HepG2 (cell line): Measurements from ENCODE around the gene CYLD. TPM values are rescaled to one million over a fixed set of nuclear protein-coding genes. Genes with fewer than 3 reads are reported as not detected.

ENCODE experiments used
- AGO2 ChIP-seq: fragments of 200-400 bp; formaldehyde crosslinking; optimal IDR thresholded peaks from 2 replicates; pipeline ENCODE3; 2017; ENCODE audit warnings: mild to moderate bottlenecking, low read depth, low read length, moderate library complexity
- BHLHE40 ChIP-seq: IDR thresholded peaks from 2 replicates; pipeline ENCODE4 v1.6.1; 2011; ENCODE audit warnings: low read length, improper control_type of control experiment
- DR1 ChIP-seq: sonication (generic); formaldehyde crosslinking; IDR thresholded peaks from 2 replicates; pipeline ENCODE4 v1.8.0; 2021; ENCODE audit warnings: mild to moderate bottlenecking, missing genetic modification reagents, inconsistent platforms
- ETV6 ChIP-seq: sonication (generic); formaldehyde crosslinking; conservative IDR thresholded peaks from 2 replicates; pipeline ENCODE4 v1.4.0; 2020; ENCODE audit warnings: missing genetic modification reagents
- HDAC2 ChIP-seq: sonication (generic); formaldehyde crosslinking; IDR thresholded peaks from 2 replicates; pipeline ENCODE4 v1.4.0; 2020; ENCODE audit warnings: missing genetic modification reagents
- HNRNPUL1 ChIP-seq: fragments of 200-400 bp; formaldehyde crosslinking; IDR thresholded peaks from 2 replicates; pipeline ENCODE4 v1.6.1; 2017; ENCODE audit warnings: low read depth, mild to moderate bottlenecking, low read length, moderate library complexity
- KDM5A ChIP-seq: fragments of 200-600 bp; sonication (generic); IDR thresholded peaks from 2 replicates; pipeline ENCODE4 v1.7.0; 2018; ENCODE audit warnings: antibody characterized with exemption, mild to moderate bottlenecking, low read length, borderline replicate concordance
- NCOA1 ChIP-seq: sonication (generic); formaldehyde crosslinking; IDR thresholded peaks from 2 replicates; pipeline ENCODE4 v1.9.0; 2021; ENCODE audit warnings: missing genetic modification reagents
- NFKB2 ChIP-seq: sonication (generic); formaldehyde crosslinking; IDR thresholded peaks from 2 replicates; pipeline ENCODE4 v1.4.0; 2020; ENCODE audit warnings: missing genetic modification reagents, borderline replicate concordance
- NR2C2 ChIP-seq: sonication (generic); formaldehyde crosslinking; IDR thresholded peaks from 2 replicates; pipeline ENCODE4 v1.4.0; 2020; ENCODE audit warnings: missing genetic modification reagents, mild to moderate bottlenecking, moderate library complexity, borderline replicate concordance
- PHF8 ChIP-seq: sonication (generic); formaldehyde crosslinking; IDR thresholded peaks from 2 replicates; pipeline ENCODE4 v1.5.0; 2020; ENCODE audit warnings: missing genetic modification reagents
- RFXANK ChIP-seq: IDR thresholded peaks from 2 replicates; pipeline ENCODE4 v1.6.1; 2016
- SMC3 ChIP-seq: IDR thresholded peaks from 2 replicates; pipeline ENCODE4 v1.6.1; 2011; ENCODE audit warnings: low read length, improper control_type of control experiment
- STAT5B ChIP-seq: sonication (generic); formaldehyde crosslinking; IDR thresholded peaks from 2 replicates; pipeline ENCODE4 v1.4.0; 2020; ENCODE audit warnings: missing genetic modification reagents
- TAF1 ChIP-seq: sonication (generic); formaldehyde crosslinking; IDR thresholded peaks from 2 replicates; pipeline ENCODE4 v1.4.0; 2020; ENCODE audit warnings: missing genetic modification reagents
- U2AF1 ChIP-seq: fragments of 200-400 bp; formaldehyde crosslinking; optimal IDR thresholded peaks from 2 replicates; pipeline ENCODE3; 2017; ENCODE audit warnings: mild to moderate bottlenecking, low read depth, low read length
- ZFP36 ChIP-seq: fragments of 150-350 bp; IDR thresholded peaks from 2 replicates; pipeline ENCODE4 v1.6.1; 2018; ENCODE audit warnings: borderline replicate concordance, low read length, low read depth; ENCODE audit not compliant: partially characterized antibody
- ZFY ChIP-seq: sonication (generic); formaldehyde crosslinking; IDR thresholded peaks from 2 replicates; pipeline ENCODE4 v1.4.0; 2020; ENCODE audit warnings: missing genetic modification reagents
- ZNF143 ChIP-seq: sonication (generic); formaldehyde crosslinking; IDR thresholded peaks from 2 replicates; pipeline ENCODE4 v1.4.0; 2020; ENCODE audit warnings: missing genetic modification reagents
- ZNF274 ChIP-seq: sonication (generic); formaldehyde crosslinking; IDR thresholded peaks from 2 replicates; pipeline ENCODE4 v1.5.1; 2020; ENCODE audit warnings: mild to moderate bottlenecking, missing genetic modification reagents
- ZNF333 ChIP-seq: sonication (generic); formaldehyde crosslinking; IDR thresholded peaks from 2 replicates; pipeline ENCODE4 v1.4.0; 2020; ENCODE audit warnings: mild to moderate bottlenecking, missing genetic modification reagents, borderline replicate concordance
- ZNF7 ChIP-seq: IDR thresholded peaks from 2 replicates; pipeline ENCODE4 v1.6.1; 2016; ENCODE audit warnings: missing biosample characterization, missing genetic modification reagents
- polyA plus RNA-seq, 8 experiments: library from polyadenylated mRNA; depleted of rRNA in 3 of 8; stranded (reverse) in 7 of 8; unstranded in 1 of 8; fragments of >200 nt; fragmentation: Illumina TruSeq in 4 of 8; extraction: Trizol in 4 of 8; gene quantifications; 2 replicates each; pipeline versions ENCODE4 v1.2.1 to v1.2.3, GENCODE V29; 2011 to 2016; ENCODE audit warnings: low read depth in 4 of 8, missing spikeins in 1 of 8, mixed read lengths in 1 of 8; ENCODE audit not compliant: insufficient read depth in 1 of 8
- total RNA-seq, 5 experiments: library from RNA; depleted of rRNA; stranded (reverse); fragments of >200 nt; fragmentation: Illumina TruSeq; extraction: Trizol; gene quantifications; 2 replicates each; pipeline ENCODE4 v1.2.3, GENCODE V29; 2016; ENCODE audit warnings: low read depth in 1 of 5
- TF ChIP-seq, protein P1 (sequence below): sonication (generic); formaldehyde crosslinking; conservative IDR thresholded peaks from 2 replicates; pipeline ENCODE4 v1.8.0; 2022; ENCODE audit warnings: missing genetic modification reagents
- TF ChIP-seq, protein P2 (sequence below): sonication (generic); formaldehyde crosslinking; IDR thresholded peaks from 2 replicates; pipeline ENCODE4 v1.4.0; 2020; ENCODE audit warnings: missing genetic modification reagents
- TF ChIP-seq, protein P3 (sequence below): sonication (generic); formaldehyde crosslinking; IDR thresholded peaks from 2 replicates; pipeline ENCODE4 v1.8.1; 2023; ENCODE audit warnings: missing genetic modification reagents, mild to moderate bottlenecking, borderline replicate concordance
- TF ChIP-seq, protein P4 (sequence below): fragments of 450-650 bp; IDR thresholded peaks from 2 replicates; pipeline ENCODE4 v1.6.1; 2017; ENCODE audit warnings: mild to moderate bottlenecking

The CYLD gene
- total and polyA plus RNA-seq, 2 of the 13 experiments (the other 11 are each of a cell fraction or from before 2014, with no cell fraction given): 6.1 to 11.4 TPM

DNA sequence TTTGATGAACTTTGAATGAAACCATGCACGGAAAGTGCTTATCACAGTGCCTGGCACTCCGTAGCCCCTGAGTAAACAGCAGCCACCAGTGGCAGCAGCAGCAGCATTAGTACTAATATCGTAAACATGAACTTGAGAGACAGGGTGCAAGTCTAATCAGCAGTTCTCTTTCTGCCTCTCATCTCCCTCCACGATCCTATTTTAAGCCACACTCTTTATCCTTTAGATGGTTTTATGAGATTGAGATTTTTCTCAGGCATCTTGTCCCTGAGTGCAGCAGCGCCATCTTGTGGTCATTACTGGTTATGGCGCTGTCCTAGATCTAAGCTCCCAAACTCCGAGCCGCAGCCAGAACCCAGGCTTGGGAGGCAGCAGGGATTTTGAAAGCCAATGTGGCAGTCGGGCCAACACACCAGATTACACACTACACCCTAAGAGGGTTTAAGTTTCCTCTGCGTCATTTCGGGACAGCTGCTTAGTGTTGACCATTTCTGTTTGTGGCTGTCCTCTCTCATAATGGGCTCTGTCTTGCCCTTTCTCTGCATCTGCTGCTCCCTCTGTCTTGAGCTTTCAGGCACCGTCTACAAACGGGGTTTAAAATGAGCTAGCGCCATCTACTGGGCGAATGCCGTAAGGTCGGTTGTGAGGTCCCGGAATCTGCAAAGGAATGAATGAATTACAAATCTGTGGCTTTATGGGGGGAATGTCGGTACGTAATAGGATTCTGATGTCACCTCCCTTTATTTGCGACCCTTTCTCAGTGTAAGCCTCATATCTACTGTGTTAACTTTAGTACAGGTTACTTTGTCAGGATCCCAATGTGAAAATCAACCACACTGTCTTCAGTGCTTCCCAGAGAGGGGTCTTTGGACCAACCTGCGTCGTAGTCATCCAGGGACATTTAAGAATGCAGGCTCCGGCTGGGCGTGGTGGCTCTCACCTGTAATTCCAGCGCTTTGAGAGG, 64.5 kb downstream of the CYLD start (continued):
- TF ChIP-seq, protein P1, sequence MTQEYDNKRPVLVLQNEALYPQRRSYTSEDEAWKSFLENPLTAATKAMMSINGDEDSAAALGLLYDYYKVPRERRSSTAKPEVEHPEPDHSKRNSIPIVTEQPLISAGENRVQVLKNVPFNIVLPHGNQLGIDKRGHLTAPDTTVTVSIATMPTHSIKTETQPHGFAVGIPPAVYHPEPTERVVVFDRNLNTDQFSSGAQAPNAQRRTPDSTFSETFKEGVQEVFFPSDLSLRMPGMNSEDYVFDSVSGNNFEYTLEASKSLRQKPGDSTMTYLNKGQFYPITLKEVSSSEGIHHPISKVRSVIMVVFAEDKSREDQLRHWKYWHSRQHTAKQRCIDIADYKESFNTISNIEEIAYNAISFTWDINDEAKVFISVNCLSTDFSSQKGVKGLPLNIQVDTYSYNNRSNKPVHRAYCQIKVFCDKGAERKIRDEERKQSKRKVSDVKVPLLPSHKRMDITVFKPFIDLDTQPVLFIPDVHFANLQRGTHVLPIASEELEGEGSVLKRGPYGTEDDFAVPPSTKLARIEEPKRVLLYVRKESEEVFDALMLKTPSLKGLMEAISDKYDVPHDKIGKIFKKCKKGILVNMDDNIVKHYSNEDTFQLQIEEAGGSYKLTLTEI (CRISPR knock-in tag): no peak
- no peak for TF ChIP-seq ZNF7 (CRISPR knock-in tag)
- TF ChIP-seq U2AF1: no peak
- no peak; the same call in none of the 2 replicates for TF ChIP-seq HDAC2 (CRISPR knock-in tag)
- peak; percentile 18; the same call in 1 of the 2 replicates for TF ChIP-seq ZFY (CRISPR knock-in tag)
- 0 out of 2 replicates have a peak, but pooled peaks have one; percentile 21 for TF ChIP-seq ZNF143 (CRISPR knock-in tag)
- no peak for TF ChIP-seq STAT5B
- no peak for TF ChIP-seq NR2C2 (CRISPR knock-in tag)
- TF ChIP-seq, protein P2, sequence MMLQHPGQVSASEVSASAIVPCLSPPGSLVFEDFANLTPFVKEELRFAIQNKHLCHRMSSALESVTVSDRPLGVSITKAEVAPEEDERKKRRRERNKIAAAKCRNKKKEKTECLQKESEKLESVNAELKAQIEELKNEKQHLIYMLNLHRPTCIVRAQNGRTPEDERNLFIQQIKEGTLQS (CRISPR knock-in tag): no peak
- 0 out of 2 replicates have a peak, but pooled peaks have one; percentile 2 for TF ChIP-seq PHF8 (CRISPR knock-in tag)
- no peak for TF ChIP-seq TAF1
- TF ChIP-seq NCOA1 (CRISPR knock-in tag): peak; percentile 82; the same call in 1 of the 2 replicates
- TF ChIP-seq RFXANK: no peak
- TF ChIP-seq, protein P3, sequence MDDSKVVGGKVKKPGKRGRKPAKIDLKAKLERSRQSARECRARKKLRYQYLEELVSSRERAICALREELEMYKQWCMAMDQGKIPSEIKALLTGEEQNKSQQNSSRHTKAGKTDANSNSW (CRISPR knock-in tag): no peak
- TF ChIP-seq ZFP36: no peak
- TF ChIP-seq ETV6: no peak
- TF ChIP-seq NFKB2 (CRISPR knock-in tag): no peak
- TF ChIP-seq KDM5A: peak; percentile 56; the same call in 1 of the 2 replicates
- TF ChIP-seq SMC3: peak; percentile 78
- 0 out of 2 replicates have a peak, but pooled peaks have one; percentile 24 for TF ChIP-seq BHLHE40
- TF ChIP-seq HNRNPUL1: no peak
- peak; percentile 50; the same call in 1 of the 2 replicates for TF ChIP-seq ZNF333
- TF ChIP-seq ZNF274: 0 out of 2 replicates have a peak, but pooled peaks have one; percentile 18
- TF ChIP-seq AGO2: no peak
- TF ChIP-seq DR1 (CRISPR knock-in tag): 0 out of 2 replicates have a peak, but pooled peaks have one; percentile 29
- TF ChIP-seq, protein P4, sequence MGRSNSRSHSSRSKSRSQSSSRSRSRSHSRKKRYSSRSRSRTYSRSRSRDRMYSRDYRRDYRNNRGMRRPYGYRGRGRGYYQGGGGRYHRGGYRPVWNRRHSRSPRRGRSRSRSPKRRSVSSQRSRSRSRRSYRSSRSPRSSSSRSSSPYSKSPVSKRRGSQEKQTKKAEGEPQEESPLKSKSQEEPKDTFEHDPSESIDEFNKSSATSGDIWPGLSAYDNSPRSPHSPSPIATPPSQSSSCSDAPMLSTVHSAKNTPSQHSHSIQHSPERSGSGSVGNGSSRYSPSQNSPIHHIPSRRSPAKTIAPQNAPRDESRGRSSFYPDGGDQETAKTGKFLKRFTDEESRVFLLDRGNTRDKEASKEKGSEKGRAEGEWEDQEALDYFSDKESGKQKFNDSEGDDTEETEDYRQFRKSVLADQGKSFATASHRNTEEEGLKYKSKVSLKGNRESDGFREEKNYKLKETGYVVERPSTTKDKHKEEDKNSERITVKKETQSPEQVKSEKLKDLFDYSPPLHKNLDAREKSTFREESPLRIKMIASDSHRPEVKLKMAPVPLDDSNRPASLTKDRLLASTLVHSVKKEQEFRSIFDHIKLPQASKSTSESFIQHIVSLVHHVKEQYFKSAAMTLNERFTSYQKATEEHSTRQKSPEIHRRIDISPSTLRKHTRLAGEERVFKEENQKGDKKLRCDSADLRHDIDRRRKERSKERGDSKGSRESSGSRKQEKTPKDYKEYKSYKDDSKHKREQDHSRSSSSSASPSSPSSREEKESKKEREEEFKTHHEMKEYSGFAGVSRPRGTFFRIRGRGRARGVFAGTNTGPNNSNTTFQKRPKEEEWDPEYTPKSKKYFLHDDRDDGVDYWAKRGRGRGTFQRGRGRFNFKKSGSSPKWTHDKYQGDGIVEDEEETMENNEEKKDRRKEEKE: no peak
